ENCODE data around the gene DAGLB. TPM values are rescaled to one million over a fixed set of nuclear protein-coding genes. Genes with fewer than 3 reads are reported as not detected.
"Not testable (repeated sequence)": the region's sequence is repeated elsewhere in the genome, so short reads cannot be mapped to it uniquely, and the experiment has no call there.

DAGLB gene
- polyA plus RNA-seq, 10 donors, result 9.7 to 13.9 (median 11.0) TPM

- not testable (repeated sequence) for DNase-seq
Observed at GRCh38 chr7:6463609-6464008, 15.9 kb upstream of the DAGLB start.

GRCh38 chr7:6461946-6462550, 14.3 kb upstream of the DAGLB start:
- no peak for DNase-seq

GRCh38 chr7:6460990-6461584, 13.3 kb upstream of the DAGLB start:
- DNase-seq, result no peak

- no peak for DNase-seq
Observed at GRCh38 chr7:6460303-6460702, 12.5 kb upstream of the DAGLB start.

GRCh38 chr7:6458676-6459075, 10.9 kb upstream of the DAGLB start:
- DNase-seq, result not testable (repeated sequence)

- DNase-seq, result peak in 1 of 3 donors; percentile 52
Observed at GRCh38 chr7:6453734-6454133, 6.0 kb upstream of the DAGLB start.

- no peak for DNase-seq
Observed at GRCh38 chr7:6451224-6451705, 3.5 kb upstream of the DAGLB start.

GRCh38 chr7:6450591-6450990, 2.8 kb upstream of the DAGLB start:
- DNase-seq, result not testable (repeated sequence)

- DNase-seq, result not testable (repeated sequence)
Observed at GRCh38 chr7:6449884-6450283, 2.1 kb upstream of the DAGLB start.

- no peak for DNase-seq
Observed at GRCh38 chr7:6448943-6449543, 1.3 kb upstream of the DAGLB start.

GRCh38 chr7:6446838-6447580, 745 bp downstream of the DAGLB start:
- DNase-seq, result peak; percentile 49 to 76 (median 73)

- no peak for DNase-seq
Observed at GRCh38 chr7:6444516-6445269, 3.1 kb downstream of the DAGLB start.

- DNase-seq, result peak in 1 of 3 donors; percentile 79
Observed at GRCh38 chr7:6443372-6443941, 4.3 kb downstream of the DAGLB start.

GRCh38 chr7:6442114-6442513, 5.6 kb downstream of the DAGLB start:
- no peak for DNase-seq

GRCh38 chr7:6440381-6440780, 7.4 kb downstream of the DAGLB start:
- no peak for DNase-seq

- DNase-seq, result peak in 1 of 3 donors; percentile 36
Observed at GRCh38 chr7:6438427-6438826, 9.3 kb downstream of the DAGLB start.

GRCh38 chr7:6437251-6437650, 10.5 kb downstream of the DAGLB start:
- DNase-seq, result no peak

- peak in 2 of 3 donors; percentile 25 to 55 for DNase-seq
Observed at GRCh38 chr7:6436385-6436685, 11.4 kb downstream of the DAGLB start.

- peak; percentile 73 to 90 (median 88) for DNase-seq
Observed at GRCh38 chr7:6435486-6436384, 12.0 kb downstream of the DAGLB start.
